IPS-15b (cell line): Measurements from ENCODE around the gene ARSI.

Experiments
- H3K27me3 ChIP-seq: one replicate; pipeline ENCODE4 v1.6.1; 2013; ENCODE audit warnings: low read length; ENCODE audit not compliant: control insufficient read depth, insufficient read depth
- H3K36me3 ChIP-seq: one replicate; pipeline ENCODE4 v1.6.1; 2013; ENCODE audit warnings: low read length; ENCODE audit not compliant: control insufficient read depth, insufficient read depth
- H3K4me1 ChIP-seq: one replicate; pipeline ENCODE4 v1.6.1; 2013; ENCODE audit warnings: mild to moderate bottlenecking, low read length; ENCODE audit not compliant: control insufficient read depth, insufficient read depth
- H3K4me3 ChIP-seq: one replicate; pipeline ENCODE4 v1.5.1; 2013; ENCODE audit warnings: low read depth, low read length
- H3K9ac ChIP-seq: one replicate; pipeline ENCODE4 v1.6.1; 2013; ENCODE audit warnings: low read depth, mild to moderate bottlenecking, low read length
- H3K9me3 ChIP-seq: one replicate; pipeline ENCODE4 v1.6.1; 2013; ENCODE audit warnings: mild to moderate bottlenecking, low read length; ENCODE audit not compliant: control insufficient read depth, insufficient read depth

The ARSI gene

DNA sequence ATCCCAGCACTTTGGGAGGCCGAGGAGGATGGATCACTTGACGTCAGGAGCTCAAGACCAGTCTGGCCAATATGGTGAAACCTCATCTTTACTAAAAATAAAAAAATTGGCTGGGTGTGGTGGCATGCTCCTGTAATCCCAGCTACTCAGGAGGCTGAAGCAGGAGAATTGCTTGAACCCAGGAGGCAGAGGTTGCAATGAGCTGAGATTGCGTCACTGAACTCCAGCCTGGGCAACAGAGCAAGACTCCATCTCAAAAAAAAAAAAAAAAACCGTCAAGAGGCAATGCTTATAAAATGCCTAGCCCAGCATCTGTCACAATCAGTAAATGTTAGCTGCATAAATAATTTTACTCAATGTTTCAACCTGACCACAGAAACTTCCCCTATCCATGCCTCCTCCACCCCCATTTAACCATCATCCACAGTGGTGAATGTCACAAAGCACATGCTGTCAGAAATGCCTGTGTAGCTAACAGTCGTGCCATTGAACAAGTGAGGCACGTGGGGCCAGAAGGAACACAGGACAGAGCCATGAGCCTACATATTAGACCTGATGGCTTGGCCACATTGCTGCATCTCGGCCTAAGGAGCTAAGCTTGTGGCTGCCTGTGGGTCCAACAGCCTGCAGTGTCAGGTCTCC, 38.0 kb upstream of the ARSI start:
- Histone ChIP-seq H3K27me3 (no peaks in the 10 kb centered on the region), H3K9me3 (no peaks in the 10 kb centered on the region), H3K9ac (no peak overlapping the region), H3K4me1 (no peaks in the 10 kb centered on the region), H3K36me3 (no peaks in the 10 kb centered on the region), H3K4me3 (no peak overlapping the region)

DNA sequence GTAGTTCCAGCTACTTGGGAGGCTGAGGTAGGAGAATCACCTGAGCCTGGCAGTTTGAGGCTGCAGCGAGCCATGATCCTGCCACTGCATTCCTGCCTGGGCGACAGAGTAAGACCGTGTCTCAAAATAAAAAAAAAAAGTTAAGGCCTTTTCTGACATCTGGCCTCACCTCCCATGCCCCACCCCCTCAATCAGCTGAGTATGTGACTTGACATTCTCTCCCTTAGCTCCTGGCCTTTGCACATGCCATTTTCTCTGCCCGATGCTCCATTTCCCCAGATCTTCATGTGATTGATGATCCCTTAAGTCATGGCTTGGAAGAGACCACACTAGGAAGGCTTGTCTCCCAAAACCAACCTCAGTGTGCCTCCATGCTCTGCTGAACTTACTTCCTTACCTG, 37.1 kb upstream of the ARSI start:
- H3K36me3 ChIP-seq: no peaks in the 10 kb centered on the region
- H3K4me1 ChIP-seq: no peaks in the 10 kb centered on the region
- H3K4me3 ChIP-seq: no peak overlapping the region
- no peak overlapping the region for H3K9ac ChIP-seq
- H3K27me3 ChIP-seq: no peaks in the 10 kb centered on the region
- H3K9me3 ChIP-seq: no peaks in the 10 kb centered on the region

DNA sequence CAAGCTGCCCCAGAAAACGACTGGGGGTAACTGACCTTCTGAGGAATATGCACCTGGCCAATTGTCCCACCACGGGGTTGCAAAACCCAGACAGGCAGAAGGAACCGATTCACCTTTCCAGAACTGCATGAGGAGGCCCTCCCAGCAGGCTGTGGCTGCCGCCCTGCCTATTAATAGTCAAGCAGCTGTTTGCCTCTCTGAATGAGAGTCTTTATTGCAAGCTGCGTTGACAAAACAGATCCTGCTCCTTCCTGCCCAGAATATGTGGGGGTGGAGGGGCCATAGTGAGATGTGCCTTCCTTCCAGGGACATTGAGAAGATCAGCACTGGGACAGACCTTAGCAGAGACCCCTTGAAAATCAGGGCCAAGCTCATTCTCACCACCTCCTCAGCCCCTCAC, 36.5 kb upstream of the ARSI start:
- no peaks in the 10 kb centered on the region for H3K4me1 ChIP-seq
- no peaks in the 10 kb centered on the region for H3K27me3 ChIP-seq
- H3K9ac ChIP-seq: no peak overlapping the region
- H3K36me3 ChIP-seq: no peaks in the 10 kb centered on the region
- no peaks in the 10 kb centered on the region for H3K9me3 ChIP-seq
- no peak overlapping the region for H3K4me3 ChIP-seq

DNA sequence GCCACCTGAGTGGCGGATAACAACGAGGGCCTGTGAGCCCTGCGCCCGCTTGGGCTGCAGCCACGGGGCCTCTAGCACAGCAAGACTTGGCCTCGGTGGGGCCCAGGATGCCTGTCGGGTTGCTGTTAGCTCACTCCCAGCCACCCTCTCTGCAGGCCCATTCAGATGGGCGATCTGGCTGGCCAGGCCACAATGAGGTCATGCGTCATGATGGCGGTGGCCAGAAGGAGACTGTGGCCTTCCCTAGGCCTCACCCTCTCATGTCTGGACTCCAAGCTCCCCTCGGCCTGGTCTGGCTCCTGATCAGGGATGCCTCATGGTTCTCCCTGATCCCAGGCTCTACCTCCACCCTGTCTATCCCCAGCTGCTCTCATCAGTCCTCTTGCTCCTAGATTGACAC, 35.8 kb upstream of the ARSI start:
- Histone ChIP-seq H3K4me3 (no peak overlapping the region), H3K36me3 (no peaks in the 10 kb centered on the region), H3K9ac (no peak overlapping the region), H3K9me3 (no peaks in the 10 kb centered on the region), H3K27me3 (no peaks in the 10 kb centered on the region), H3K4me1 (no peaks in the 10 kb centered on the region)

DNA sequence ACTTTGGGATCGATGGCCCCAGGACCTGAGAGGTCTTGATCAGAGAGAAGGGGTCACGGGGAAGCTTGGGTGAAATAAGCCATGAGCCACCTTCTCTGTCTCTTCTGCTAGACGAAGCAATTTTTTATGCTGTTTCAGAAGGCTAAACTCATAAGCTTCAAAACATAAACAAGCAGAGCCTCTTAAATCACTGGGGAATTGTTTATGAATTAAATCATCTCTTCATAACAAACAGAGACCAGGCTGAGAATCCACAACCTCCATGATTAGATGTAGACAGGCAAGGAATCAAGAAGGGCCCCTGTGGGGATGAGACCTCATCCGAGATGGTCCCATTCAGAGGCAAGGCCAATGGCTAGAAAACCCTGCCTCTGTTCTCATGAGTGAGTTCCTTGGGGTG, 33.1 kb upstream of the ARSI start:
- no peak overlapping the region for H3K4me3 ChIP-seq
- H3K9ac ChIP-seq: no peak overlapping the region
- H3K36me3 ChIP-seq: no peaks in the 10 kb centered on the region
- H3K9me3 ChIP-seq: no peaks in the 10 kb centered on the region
- H3K27me3 ChIP-seq: no peaks in the 10 kb centered on the region
- H3K4me1 ChIP-seq: no peaks in the 10 kb centered on the region

DNA sequence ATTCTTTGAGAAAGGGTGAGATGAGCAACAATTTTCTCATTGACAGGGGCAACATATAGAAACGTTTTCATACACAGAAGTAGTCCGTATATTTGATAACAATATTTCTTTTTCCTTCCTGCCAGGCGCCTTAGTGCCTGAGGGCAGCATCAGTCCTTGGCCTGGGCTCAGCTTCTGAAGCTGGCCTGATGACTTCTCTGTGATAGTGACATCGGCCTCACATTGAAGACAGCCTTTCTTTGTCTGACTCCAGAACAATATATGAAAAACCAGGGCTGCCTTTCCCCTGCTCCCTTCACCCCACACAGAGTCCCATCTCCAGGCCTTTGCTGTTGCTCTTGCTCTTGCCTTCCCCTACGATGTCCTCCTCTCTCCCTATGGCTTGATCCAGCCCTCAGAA, 30.7 kb upstream of the ARSI start:
- H3K4me3 ChIP-seq: no peak overlapping the region
- no peaks in the 10 kb centered on the region for H3K9me3 ChIP-seq
- H3K36me3 ChIP-seq: no peaks in the 10 kb centered on the region
- no peaks in the 10 kb centered on the region for H3K4me1 ChIP-seq
- H3K9ac ChIP-seq: no peak overlapping the region
- H3K27me3 ChIP-seq: no peaks in the 10 kb centered on the region

DNA sequence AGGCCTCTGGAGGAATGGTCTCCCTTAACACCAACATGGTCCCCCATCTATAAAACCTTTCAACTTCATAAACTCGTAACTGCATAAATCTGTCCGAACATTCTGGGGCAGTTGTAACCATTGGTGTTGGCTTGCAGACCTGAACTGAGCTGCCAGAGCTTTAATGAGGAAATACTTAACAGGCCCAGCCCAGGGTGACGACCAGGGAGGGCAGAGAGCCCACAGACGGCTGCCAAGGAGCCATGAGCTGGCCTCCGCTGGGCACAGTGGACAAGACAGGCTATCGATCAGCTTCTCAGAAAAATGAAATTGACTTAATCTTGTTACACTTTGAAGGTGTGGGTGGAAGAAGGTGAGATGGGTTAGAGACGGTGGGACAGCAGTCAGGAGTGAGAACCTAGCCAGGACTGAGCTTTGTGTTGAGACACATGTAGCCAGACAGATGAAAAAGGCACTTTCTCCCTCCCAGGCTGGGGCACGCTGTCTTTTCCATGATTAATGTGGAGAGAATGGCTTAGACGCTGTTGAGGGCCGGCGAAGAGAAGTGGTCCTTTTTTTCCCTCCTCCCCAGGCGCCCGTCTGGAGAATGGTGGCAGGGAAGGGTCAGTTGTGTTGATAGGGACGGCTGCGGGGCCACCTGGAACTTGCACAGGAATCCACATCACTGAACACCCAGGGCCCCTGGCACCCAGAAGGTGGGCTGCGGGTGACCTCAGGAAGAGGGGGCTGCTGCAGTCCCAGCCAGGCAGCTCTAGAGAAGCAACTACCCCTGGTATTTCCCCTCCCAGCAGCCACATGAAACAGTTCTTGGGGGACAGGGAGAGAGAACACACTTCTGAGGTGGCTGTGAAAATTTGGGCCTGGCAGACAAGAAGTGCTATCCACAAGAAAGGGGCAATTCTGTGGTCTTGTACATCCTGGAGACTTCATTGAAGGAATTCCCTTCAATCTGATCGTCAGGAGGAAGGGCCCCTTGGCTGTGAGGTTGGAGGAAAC, 27.5 kb upstream of the ARSI start:
- H3K9ac ChIP-seq: no peak overlapping the region
- H3K27me3 ChIP-seq: no peaks in the 10 kb centered on the region
- no peaks in the 10 kb centered on the region for H3K36me3 ChIP-seq
- no peaks in the 10 kb centered on the region for H3K9me3 ChIP-seq
- H3K4me3 ChIP-seq: no peak overlapping the region
- peaks cover 3% of the 10 kb centered on the region for H3K4me1 ChIP-seq

DNA sequence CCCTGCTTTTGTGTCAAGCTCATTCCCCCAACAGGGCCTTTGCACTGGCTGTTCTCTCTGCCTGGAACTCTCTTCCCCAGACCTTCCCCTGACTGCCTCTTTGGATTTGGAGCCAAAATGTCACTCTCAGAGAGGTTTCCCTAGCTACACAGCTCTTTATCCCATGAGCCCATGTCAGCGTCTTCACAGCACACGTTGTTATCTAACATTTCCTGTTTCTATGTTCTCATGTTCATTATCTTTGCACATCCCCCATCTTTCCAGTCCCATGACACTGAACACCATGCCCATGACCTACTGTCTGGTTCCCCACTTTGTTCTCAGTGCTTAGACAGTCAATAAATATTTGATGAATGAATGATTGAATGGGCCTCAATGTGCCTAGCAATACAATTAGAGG, 26.3 kb upstream of the ARSI start:
- H3K27me3 ChIP-seq: no peaks in the 10 kb centered on the region
- H3K4me1 ChIP-seq: peaks cover 3% of the 10 kb centered on the region
- no peaks in the 10 kb centered on the region for H3K9me3 ChIP-seq
- no peaks in the 10 kb centered on the region for H3K36me3 ChIP-seq
- H3K4me3 ChIP-seq: no peak overlapping the region
- no peak overlapping the region for H3K9ac ChIP-seq

DNA sequence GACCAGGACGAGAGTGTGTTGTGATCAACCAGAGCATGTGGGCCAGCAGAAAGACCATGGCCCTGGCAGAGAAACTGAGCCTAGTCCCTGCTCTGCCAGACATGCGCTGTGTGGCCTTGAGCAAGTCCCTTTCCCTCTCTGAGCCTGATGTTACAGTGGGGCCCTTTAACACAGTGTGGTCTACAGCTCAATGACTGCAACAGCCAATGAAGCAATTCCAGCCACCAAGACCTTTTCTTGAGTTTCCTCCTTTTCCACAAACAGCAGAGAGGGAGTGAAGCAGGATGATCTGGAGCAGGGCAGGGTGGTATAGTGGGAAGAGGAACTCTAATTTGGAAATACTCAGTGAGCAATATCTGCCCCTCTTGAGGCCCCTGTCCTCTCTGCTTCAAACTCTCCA, 25.8 kb upstream of the ARSI start:
- H3K27me3 ChIP-seq: no peaks in the 10 kb centered on the region
- no peaks in the 10 kb centered on the region for H3K36me3 ChIP-seq
- no peak overlapping the region for H3K4me3 ChIP-seq

DNA sequence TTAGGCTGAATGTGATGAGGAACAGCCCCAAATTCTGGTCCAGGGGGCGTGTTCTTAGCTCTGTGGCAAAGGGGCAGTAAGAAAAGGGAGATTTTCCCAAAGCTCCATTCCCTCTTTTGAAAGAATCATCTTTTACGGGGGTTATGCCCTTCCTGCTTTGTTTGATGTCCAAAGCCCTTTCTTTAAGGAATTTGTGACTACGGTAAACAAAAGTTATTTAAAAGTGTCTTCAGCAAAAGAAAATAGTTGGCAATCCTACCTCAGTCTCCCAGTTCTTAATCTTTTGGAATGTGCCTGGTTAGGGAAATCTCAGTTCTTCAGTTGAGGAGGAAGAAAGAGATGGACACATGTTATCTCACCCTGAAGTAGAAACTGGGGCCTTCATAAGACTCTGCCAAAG, 24.4 kb upstream of the ARSI start:
- no peak overlapping the region for H3K4me3 ChIP-seq
- no peaks in the 10 kb centered on the region for H3K36me3 ChIP-seq
- H3K9ac ChIP-seq: no peak overlapping the region
- no peaks in the 10 kb centered on the region for H3K27me3 ChIP-seq
- H3K9me3 ChIP-seq: no peaks in the 10 kb centered on the region
- peaks cover 3% of the 10 kb centered on the region for H3K4me1 ChIP-seq

More for the DNA sequence above, 25.8 kb upstream of the ARSI start:
- H3K9ac ChIP-seq: no peak overlapping the region
- H3K4me1 ChIP-seq: peaks cover 3% of the 10 kb centered on the region
- H3K9me3 ChIP-seq: no peaks in the 10 kb centered on the region

DNA sequence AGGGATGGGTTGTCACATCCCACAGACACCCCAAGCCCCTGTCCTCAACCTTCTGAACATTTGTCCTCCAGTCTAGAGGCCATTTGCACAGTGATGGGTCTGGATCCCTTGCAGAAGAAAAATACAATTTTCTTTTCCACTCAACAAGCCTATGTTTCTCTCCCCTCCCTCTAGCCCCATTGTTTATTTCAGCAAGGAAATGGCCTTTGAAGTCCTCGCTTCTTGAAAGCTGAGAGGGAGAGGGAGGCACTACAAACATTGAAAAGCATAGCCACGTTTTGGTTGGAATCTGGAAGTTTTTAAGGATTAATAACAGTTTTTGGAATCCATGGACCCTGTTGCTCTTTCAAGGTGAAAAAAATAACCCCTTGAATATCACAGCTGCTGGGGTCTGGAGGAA, 24.0 kb upstream of the ARSI start:
- H3K27me3 ChIP-seq: no peaks in the 10 kb centered on the region
- no peak overlapping the region for H3K9ac ChIP-seq
- no peak overlapping the region for H3K4me3 ChIP-seq
- peaks cover 3% of the 10 kb centered on the region for H3K4me1 ChIP-seq
- no peaks in the 10 kb centered on the region for H3K36me3 ChIP-seq
- H3K9me3 ChIP-seq: no peaks in the 10 kb centered on the region

DNA sequence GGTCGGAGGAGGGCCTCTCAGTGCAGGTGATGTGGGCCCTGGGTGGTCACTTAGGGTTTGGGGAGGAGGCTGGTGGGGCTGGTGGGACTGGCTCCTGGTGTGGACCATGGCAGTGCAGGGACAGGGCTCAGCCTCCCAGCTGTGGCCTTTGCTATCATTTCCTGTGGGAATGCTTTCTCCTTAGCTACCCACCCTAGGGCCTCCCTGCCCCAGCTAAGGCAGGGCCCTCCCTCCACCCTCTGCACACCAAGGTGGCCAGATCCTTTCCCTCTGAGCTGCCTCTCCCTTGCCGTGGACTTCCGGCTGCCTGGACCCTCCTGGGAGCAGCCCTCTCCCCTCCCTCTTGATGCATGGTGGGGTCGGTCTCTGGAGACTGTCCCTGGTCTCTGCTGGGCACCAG, 22.7 kb upstream of the ARSI start:
- H3K4me1 ChIP-seq: peaks cover 3% of the 10 kb centered on the region
- H3K4me3 ChIP-seq: no peak overlapping the region
- H3K9ac ChIP-seq: no peak overlapping the region
- H3K27me3 ChIP-seq: no peaks in the 10 kb centered on the region
- H3K36me3 ChIP-seq: no peaks in the 10 kb centered on the region
- no peaks in the 10 kb centered on the region for H3K9me3 ChIP-seq
